Breast epithelium (tissue), 4 donors: Measurements from ENCODE around the gene ATP1B3. TPM values are rescaled to one million over a fixed set of nuclear protein-coding genes. Genes with fewer than 3 reads are reported as not detected.
A peak's percentile ranks its signal among the peaks of the same experiment; 100 is the strongest.

ENCODE experiments used
- DNase-seq, 2 donors: peaks; one replicate each; pipeline ENCODE4 v3.0.0-alpha.2; 2019; ENCODE audit warnings: low spot score in 2 of 2
- H3K27ac ChIP-seq, 2 donors: fragments of 200-600 bp; sonication (generic) in 1 of 2; one replicate each; pipeline ENCODE4 v1.5.1; 2016 to 2019; ENCODE audit warnings: mild to moderate bottlenecking in 1 of 2
- H3K27me3 ChIP-seq, 2 donors: fragments of 200-600 bp; sonication (generic) in 1 of 2; one replicate each; pipeline versions ENCODE4 v1.5.1 to v1.6.0; 2017 to 2019; ENCODE audit warnings: control low read depth in 1 of 2, mild to moderate bottlenecking in 1 of 2
- H3K36me3 ChIP-seq: fragments of 200-600 bp; one replicate; pipeline ENCODE4 v1.5.1; 2019
- H3K4me1 ChIP-seq, 2 donors: fragments of 200-600 bp; sonication (generic); one replicate each; pipeline ENCODE4 v1.5.1; 2016 to 2019; ENCODE audit warnings: control low read depth in 1 of 2
- H3K4me3 ChIP-seq, 3 donors: fragments of 200-600 bp; sonication (generic); 1 replicate in 2 of 3; 2 replicates in 1 of 3; pipeline ENCODE4 v1.5.1; 2016 to 2019; ENCODE audit warnings: mild to moderate bottlenecking in 3 of 3, moderate library complexity in 2 of 3
- H3K9me3 ChIP-seq, 2 donors: fragments of 200-600 bp; sonication (generic) in 1 of 2; one replicate each; pipeline ENCODE4 v1.5.1; 2016 to 2019; ENCODE audit warnings: control low read depth in 1 of 2
- CTCF ChIP-seq, 3 donors: fragments of 450-650 bp; IDR thresholded peaks; one replicate each; pipeline ENCODE4 v1.5.1; 2016 to 2017; ENCODE audit warnings: antibody characterized with exemption in 3 of 3, mild to moderate bottlenecking in 3 of 3, moderate library complexity in 3 of 3
- POLR2A ChIP-seq: fragments of 450-650 bp; IDR thresholded peaks from one replicate; pipeline ENCODE4 v1.6.1; 2016; ENCODE audit warnings: antibody characterized with exemption, mild to moderate bottlenecking, moderate library complexity
- POLR2AphosphoS5 ChIP-seq, 3 donors: sonication (generic); formaldehyde crosslinking; IDR thresholded peaks; one replicate each; pipeline ENCODE4 v1.6.1; 2017; ENCODE audit warnings: antibody characterized with exemption in 3 of 3
- intact Hi-C: fragments of 100-400 bp; cut with DNase I; formaldehyde crosslinking; loops from one replicate; pipeline ENCODE4 v1.15.1; 2023; ENCODE audit warnings: low total_unique reads
- total RNA-seq, 3 donors: library from RNA; depleted of rRNA; stranded (reverse); fragments of >200 nt; gene quantifications; one replicate each; pipeline ENCODE4 v1.1.0, GENCODE V29; 2016

Gene ATP1B3
- total RNA-seq, 3 donors from 2014 or later, result 47.2 to 88.8 (median 74.4) TPM

GRCh38 chr3:141860086-141860669 is 16.3 kb upstream of the ATP1B3 start:
- Histone ChIP-seq H3K9me3 (no peaks in the 10 kb centered on the region), H3K27ac (peak overlapping the region in 1 of 2 donors; percentile 19), H3K36me3 (no peaks in the 10 kb centered on the region), H3K27me3 (no peaks in the 10 kb centered on the region), H3K4me1 (no peaks in the 10 kb centered on the region), H3K4me3 (no peak overlapping the region)
- peak in 1 of 2 donors; percentile 22 for DNase-seq
- TF ChIP-seq CTCF (IDR thresholded peaks at IDR 0.05) (no peak), POLR2A (no peak), POLR2AphosphoS5 (IDR thresholded peaks at IDR 0.05) (no peak)
- intact Hi-C loops, result no loop called here

- H3K4me3 ChIP-seq, result no peak overlapping the region
- no peaks in the 10 kb centered on the region for H3K9me3 ChIP-seq
- peak overlapping the region in 1 of 2 donors; percentile 19 for H3K27ac ChIP-seq
- no peaks in the 10 kb centered on the region for H3K27me3 ChIP-seq
- H3K4me1 ChIP-seq, result no peaks in the 10 kb centered on the region
- intact Hi-C loops, result no loop called here
- no peaks in the 10 kb centered on the region for H3K36me3 ChIP-seq
- no peak for TF ChIP-seq POLR2AphosphoS5 (IDR thresholded peaks at IDR 0.05)
- no peak for TF ChIP-seq POLR2A
- DNase-seq, result no peak
Observed at GRCh38 chr3:141860766-141861513, 15.5 kb upstream of the ATP1B3 start.

- Histone ChIP-seq H3K36me3 (no peaks in the 10 kb centered on the region), H3K27ac (no peak overlapping the region), H3K4me1 (no peaks in the 10 kb centered on the region), H3K4me3 (no peak overlapping the region), H3K27me3 (no peaks in the 10 kb centered on the region), H3K9me3 (no peaks in the 10 kb centered on the region)
- DNase-seq, result no peak
- TF ChIP-seq CTCF (IDR thresholded peaks at IDR 0.05), result no peak
- no peak for TF ChIP-seq POLR2AphosphoS5 (IDR thresholded peaks at IDR 0.05)
- no peak for TF ChIP-seq POLR2A
- intact Hi-C loops, result no loop called here
Observed at GRCh38 chr3:141862279-141862816, 14.1 kb upstream of the ATP1B3 start.

GRCh38 chr3:141863491-141863890 is 13.0 kb upstream of the ATP1B3 start:
- H3K4me3 ChIP-seq, result no peak overlapping the region
- intact Hi-C loops, result no loop called here
- no peaks in the 10 kb centered on the region for H3K4me1 ChIP-seq
- DNase-seq, result no peak
- H3K9me3 ChIP-seq, result no peaks in the 10 kb centered on the region
- H3K27ac ChIP-seq, result no peak overlapping the region
- H3K27me3 ChIP-seq, result no peaks in the 10 kb centered on the region
- H3K36me3 ChIP-seq, result no peaks in the 10 kb centered on the region
- TF ChIP-seq CTCF (IDR thresholded peaks at IDR 0.05) (no peak), POLR2A (no peak), POLR2AphosphoS5 (IDR thresholded peaks at IDR 0.05) (no peak)

- no peaks in the 10 kb centered on the region for H3K9me3 ChIP-seq
- DNase-seq, result no peak
- H3K4me3 ChIP-seq, result no peak overlapping the region
- no peak overlapping the region for H3K27ac ChIP-seq
- H3K4me1 ChIP-seq, result no peaks in the 10 kb centered on the region
- no peaks in the 10 kb centered on the region for H3K36me3 ChIP-seq
- no peak for TF ChIP-seq POLR2AphosphoS5 (IDR thresholded peaks at IDR 0.05)
- no peak for TF ChIP-seq CTCF (IDR thresholded peaks at IDR 0.05)
- TF ChIP-seq POLR2A, result no peak
- H3K27me3 ChIP-seq, result no peaks in the 10 kb centered on the region
- intact Hi-C loops, result no loop called here
Observed at GRCh38 chr3:141864281-141864970, 12.0 kb upstream of the ATP1B3 start.
